AG08396 (cell line): Measurements from ENCODE around the gene CSF3.

ENCODE experiments used
- DNase-seq: peaks from one replicate; pipeline ENCODE4 v3.0.0; 2012; ENCODE audit warnings: low spot score, mixed read lengths

Gene CSF3

DNA sequence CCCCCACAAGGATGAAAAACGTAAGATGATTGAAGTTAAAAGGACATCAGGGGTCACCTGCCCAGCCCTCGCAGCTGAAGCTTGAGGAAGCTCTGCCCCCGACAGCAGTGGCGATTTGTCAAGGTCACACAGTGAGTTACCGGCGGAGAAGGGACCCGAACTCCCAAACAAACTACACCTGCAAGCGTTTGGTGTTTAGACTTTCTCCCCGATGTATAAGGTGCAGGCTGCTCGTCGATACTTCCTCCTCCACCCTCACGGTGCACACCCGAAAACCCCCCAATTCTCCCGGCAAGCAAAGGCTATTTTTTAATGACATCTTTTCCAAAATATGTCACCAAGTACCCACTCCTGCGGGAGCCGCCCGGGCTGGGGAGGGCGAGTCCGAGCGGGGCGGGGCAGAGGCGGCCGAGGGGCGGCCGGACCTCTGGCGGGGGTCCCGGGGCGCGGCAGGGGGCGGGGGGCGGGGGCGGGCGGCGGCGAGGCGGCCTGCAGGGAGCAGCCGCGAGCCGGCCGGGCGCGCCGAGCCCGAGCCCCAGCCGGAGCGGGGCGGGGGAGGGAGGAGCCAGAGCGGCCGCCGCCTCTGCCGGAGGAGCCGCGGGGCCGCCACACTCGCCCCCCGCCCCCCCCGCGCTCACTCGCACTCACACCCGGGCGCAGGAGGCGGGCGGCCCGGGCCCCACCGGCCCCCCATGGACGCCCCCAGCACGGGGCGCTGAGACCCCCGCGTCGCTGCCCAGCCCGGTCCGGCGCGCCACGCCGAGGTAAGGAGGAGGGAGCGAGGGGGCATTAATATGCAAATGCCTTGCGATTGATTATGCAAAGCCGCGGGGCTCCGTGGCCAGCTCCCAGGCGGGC is 47.3 kb downstream of the CSF3 start, which contains the start of gene THRA:
TSS of gene THRA (plus strand) at position 637 of the 858 bp plus-strand sequence. CDS start 11,524 bp downstream, outside the sequence.
- DNase-seq: peak; percentile 88

DNA sequence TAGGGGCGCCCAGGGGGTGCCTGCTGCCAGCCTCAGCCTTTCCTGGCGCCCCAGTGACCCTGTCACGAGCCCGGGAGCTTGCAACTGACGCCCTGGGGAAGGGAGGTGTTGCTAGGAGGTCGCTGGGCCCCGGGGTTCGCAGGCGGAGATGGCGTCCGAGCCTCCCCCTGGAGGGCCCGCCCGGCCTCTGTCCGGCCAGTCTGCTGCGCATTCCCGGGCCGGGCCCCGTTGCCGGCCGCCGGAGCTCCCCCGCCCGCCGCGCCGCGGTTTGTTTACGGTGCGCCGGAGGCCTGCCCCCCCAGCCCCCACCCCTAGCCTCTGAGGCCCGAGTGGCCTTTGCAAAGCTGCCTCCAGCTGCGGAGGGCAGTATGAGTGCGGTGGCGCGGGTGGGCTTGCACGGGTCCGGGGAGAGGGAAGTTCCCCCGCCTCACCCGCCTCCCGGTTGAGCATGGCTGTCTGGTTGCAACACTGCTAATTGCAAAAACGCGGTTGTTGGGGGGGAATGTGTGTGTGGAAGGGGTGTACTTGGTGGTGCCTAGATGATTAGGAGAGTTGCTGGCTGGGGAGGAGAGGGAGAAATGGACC is 48.0 kb downstream of the CSF3 start:
- peak; percentile 54 for DNase-seq

DNA sequence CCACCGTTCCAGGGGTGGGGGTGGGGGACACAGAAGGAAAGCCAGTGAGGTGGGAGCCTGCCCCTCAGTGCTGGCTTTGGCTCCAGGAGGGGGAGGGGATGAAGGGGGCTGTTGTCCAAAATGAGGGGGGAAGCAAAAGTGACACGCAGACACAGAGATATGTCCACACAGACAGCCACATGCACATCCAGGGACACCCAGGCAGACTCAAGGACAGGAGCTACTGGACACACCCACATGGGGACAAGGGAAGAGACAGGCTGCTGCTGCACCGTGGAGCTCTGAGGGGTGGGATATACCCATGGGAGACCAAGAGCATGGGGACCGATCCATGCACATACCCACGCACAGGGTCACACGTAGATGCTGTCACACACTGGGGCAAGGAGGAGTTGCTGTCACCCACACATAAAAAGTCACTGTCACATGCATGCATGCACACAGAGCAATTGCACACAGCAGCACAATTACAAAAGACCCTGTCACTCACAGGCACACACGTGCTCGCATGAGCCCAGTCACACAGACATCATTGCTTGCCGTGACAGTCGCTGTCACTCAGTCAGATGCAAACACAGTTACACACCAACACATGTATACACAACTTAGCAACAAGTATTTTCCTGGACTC is 48.8 kb downstream of the CSF3 start:
- no peak for DNase-seq

GRCh38 chr17:40064971-40065768 is 49.9 kb downstream of the CSF3 start:
- DNase-seq: no peak

GRCh38 chr17:40065769-40066510 is 50.7 kb downstream of the CSF3 start:
- no peak for DNase-seq
